MM.1S (cell line): ENCODE results near the gene AVP.

Experiments
- DNase-seq: peaks from one replicate; pipeline ENCODE4 v3.0.0-alpha.2; 2015
- H2AFZ ChIP-seq: fragments of 300-600 bp; sonication (generic); 2 replicates; pipeline ENCODE4 v1.6.0; 2016; ENCODE audit warnings: antibody characterized with exemption, low read length
- H3F3A ChIP-seq: fragments of 300-600 bp; sonication (generic); 2 replicates; pipeline ENCODE4 v1.6.1; 2016; ENCODE audit warnings: mild to moderate bottlenecking, antibody characterized with exemption, low read length, moderate library complexity, mixed read lengths; ENCODE audit not compliant: insufficient read depth
- H3K27ac ChIP-seq: fragments of 300-600 bp; sonication (generic); 2 replicates; pipeline ENCODE4 v1.5.1; 2016; ENCODE audit warnings: mild to moderate bottlenecking, low read length
- H3K27me3 ChIP-seq: fragments of 300-600 bp; sonication (generic); replicated peaks from 2 replicates; pipeline ENCODE4 v1.6.0; 2016; ENCODE audit warnings: low read length; ENCODE audit not compliant: insufficient read depth
- H3K36me3 ChIP-seq: fragments of 300-600 bp; sonication (generic); replicated peaks from 2 replicates; pipeline ENCODE4 v1.6.1; 2016; ENCODE audit warnings: mild to moderate bottlenecking, low read length, mixed read lengths; ENCODE audit not compliant: insufficient read depth
- H3K4me1 ChIP-seq: fragments of 300-600 bp; sonication (generic); 2 replicates; pipeline ENCODE4 v1.6.1; 2016; ENCODE audit warnings: low read length, mixed read lengths
- H3K4me2 ChIP-seq: fragments of 300-600 bp; sonication (generic); 2 replicates; pipeline ENCODE4 v1.6.0; 2016; ENCODE audit warnings: low read depth, low read length
- H3K4me3 ChIP-seq: fragments of 300-600 bp; sonication (generic); 2 replicates; pipeline ENCODE4 v1.5.1; 2016; ENCODE audit warnings: low read length, mixed read lengths
- H3K79me2 ChIP-seq: fragments of 300-600 bp; sonication (generic); 2 replicates; pipeline ENCODE4 v1.6.1; 2016; ENCODE audit warnings: mixed run types, low read length, mixed read lengths
- H3K9ac ChIP-seq: fragments of 300-600 bp; sonication (generic); 2 replicates; pipeline ENCODE4 v1.6.1; 2016; ENCODE audit warnings: low read length, mixed read lengths
- H3K9me2 ChIP-seq: fragments of 300-600 bp; sonication (generic); replicated peaks from 2 replicates; pipeline ENCODE4 v1.6.1; 2016; ENCODE audit warnings: mild to moderate bottlenecking, low read length, mixed read lengths; ENCODE audit not compliant: insufficient read depth
- H3K9me3 ChIP-seq: fragments of 300-600 bp; sonication (generic); replicated peaks from 2 replicates; pipeline ENCODE4 v1.6.1; 2016; ENCODE audit warnings: mild to moderate bottlenecking, low read length, mixed read lengths; ENCODE audit not compliant: insufficient read depth
- H4K20me1 ChIP-seq: fragments of 300-600 bp; sonication (generic); 2 replicates; pipeline ENCODE4 v1.6.1; 2016; ENCODE audit warnings: mild to moderate bottlenecking, low read length, moderate library complexity, mixed read lengths; ENCODE audit not compliant: insufficient read depth
- EZH2 ChIP-seq: fragments of 300-600 bp; sonication (generic); optimal IDR thresholded peaks from 2 replicates; pipeline ENCODE3; 2017; ENCODE audit warnings: low read depth, mild to moderate bottlenecking, antibody characterized with exemption, low read length, mixed read lengths
- EZH2phosphoT487 ChIP-seq: fragments of 300-600 bp; sonication (generic); IDR thresholded peaks from 2 replicates; pipeline ENCODE4 v1.6.1; 2018; ENCODE audit warnings: antibody characterized with exemption, low read length
- TF ChIP-seq, protein P1 (sequence below): fragments of 300-600 bp; sonication (generic); IDR thresholded peaks from 2 replicates; pipeline ENCODE4 v1.5.1; 2016; ENCODE audit warnings: antibody characterized with exemption, low read length, mixed read lengths

Gene AVP, protein sequence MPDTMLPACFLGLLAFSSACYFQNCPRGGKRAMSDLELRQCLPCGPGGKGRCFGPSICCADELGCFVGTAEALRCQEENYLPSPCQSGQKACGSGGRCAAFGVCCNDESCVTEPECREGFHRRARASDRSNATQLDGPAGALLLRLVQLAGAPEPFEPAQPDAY

DNA sequence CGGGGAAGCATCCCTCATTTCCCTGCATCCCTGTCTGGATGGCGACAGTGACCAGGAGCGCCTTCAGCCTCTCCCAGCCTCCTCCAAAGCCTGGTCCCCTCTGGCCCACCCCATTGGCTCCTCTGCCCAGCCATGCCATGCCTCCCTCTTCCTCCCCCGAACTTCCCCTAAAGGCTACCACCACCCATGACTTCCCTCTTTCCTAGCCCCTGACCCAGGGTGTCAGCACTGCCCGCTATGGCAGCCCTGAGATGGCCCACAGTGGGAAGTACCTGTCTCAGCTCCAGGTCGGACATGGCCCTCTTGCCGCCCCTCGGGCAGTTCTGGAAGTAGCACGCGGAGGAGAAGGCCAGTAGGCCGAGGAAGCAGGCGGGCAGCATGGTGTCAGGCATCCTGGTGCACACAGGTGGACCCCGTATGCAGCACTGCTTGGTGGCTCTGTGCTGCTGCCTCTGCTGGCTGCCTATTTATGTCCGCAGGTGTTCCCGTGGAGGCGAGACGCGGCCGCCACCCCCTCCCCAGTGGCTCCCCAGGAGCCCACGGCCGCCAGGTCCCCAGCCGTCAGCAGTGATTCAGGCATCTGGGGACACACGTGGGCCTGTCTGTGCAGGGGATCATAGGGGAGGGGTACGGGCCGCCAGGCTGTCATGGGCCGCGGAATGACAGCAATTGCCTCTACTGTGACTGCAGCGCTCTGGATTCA lies at the start of gene AVP:
Gene AVP (minus strand): TSS at position 442 of the 703 bp plus-strand sequence. CDS start 50 bp downstream, at position 392.
- H3K9me2 ChIP-seq = no peaks in the 10 kb centered on the region
- H4K20me1 ChIP-seq = no peaks in the 10 kb centered on the region
- no peaks in the 10 kb centered on the region for H3K9me3 ChIP-seq
- no peaks in the 10 kb centered on the region for H3K4me1 ChIP-seq
- no peak within 1 kb of the TSS for H3K9ac ChIP-seq
- no peaks in the 10 kb centered on the region for H3F3A ChIP-seq
- H3K4me3 ChIP-seq = no peak within 1 kb of the TSS
- H3K27me3 ChIP-seq = peaks cover 28% of the 10 kb centered on the region
- no peak for TF ChIP-seq EZH2phosphoT487
- no peak for TF ChIP-seq EZH2
- TF ChIP-seq, protein P1, sequence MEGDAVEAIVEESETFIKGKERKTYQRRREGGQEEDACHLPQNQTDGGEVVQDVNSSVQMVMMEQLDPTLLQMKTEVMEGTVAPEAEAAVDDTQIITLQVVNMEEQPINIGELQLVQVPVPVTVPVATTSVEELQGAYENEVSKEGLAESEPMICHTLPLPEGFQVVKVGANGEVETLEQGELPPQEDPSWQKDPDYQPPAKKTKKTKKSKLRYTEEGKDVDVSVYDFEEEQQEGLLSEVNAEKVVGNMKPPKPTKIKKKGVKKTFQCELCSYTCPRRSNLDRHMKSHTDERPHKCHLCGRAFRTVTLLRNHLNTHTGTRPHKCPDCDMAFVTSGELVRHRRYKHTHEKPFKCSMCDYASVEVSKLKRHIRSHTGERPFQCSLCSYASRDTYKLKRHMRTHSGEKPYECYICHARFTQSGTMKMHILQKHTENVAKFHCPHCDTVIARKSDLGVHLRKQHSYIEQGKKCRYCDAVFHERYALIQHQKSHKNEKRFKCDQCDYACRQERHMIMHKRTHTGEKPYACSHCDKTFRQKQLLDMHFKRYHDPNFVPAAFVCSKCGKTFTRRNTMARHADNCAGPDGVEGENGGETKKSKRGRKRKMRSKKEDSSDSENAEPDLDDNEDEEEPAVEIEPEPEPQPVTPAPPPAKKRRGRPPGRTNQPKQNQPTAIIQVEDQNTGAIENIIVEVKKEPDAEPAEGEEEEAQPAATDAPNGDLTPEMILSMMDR = no peak
- no peaks in the 10 kb centered on the region for H3K79me2 ChIP-seq
- H3K36me3 ChIP-seq = no peaks in the 10 kb centered on the region
- H3K4me2 ChIP-seq = no peak within 1 kb of the TSS
- no peak within 1 kb of the TSS for H3K27ac ChIP-seq
- no peak for DNase-seq
- no peak within 1 kb of the TSS for H2AFZ ChIP-seq

DNA sequence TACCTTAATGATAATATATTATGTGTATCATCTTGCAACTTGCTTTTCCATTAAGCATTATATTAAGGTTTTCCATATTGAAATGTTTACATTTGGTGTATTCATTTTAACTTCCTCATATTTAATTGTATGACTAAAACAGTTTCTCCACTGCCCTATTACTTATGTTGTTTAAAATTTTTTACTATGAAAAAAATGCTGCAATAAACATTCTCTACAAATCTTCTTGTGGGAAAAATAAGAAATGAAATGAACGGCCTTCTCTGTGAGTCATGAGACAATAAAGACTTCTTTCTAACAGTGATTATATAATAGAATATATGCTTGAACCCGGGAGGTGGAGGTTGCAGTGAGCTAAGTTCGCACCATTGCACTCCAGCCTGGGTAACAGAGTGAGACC lies 49.6 kb upstream of the AVP start:
- H3K9me3 ChIP-seq = no peaks in the 10 kb centered on the region
- TF ChIP-seq, protein P1 = no peak
- no peak for TF ChIP-seq EZH2
- TF ChIP-seq EZH2phosphoT487 = no peak
- no peaks in the 10 kb centered on the region for H3K9me2 ChIP-seq
- no peak overlapping the region for H2AFZ ChIP-seq
- no peaks in the 10 kb centered on the region for H3K4me1 ChIP-seq
- H3K9ac ChIP-seq = no peak overlapping the region
- H3F3A ChIP-seq = no peaks in the 10 kb centered on the region
- H3K4me3 ChIP-seq = no peak overlapping the region
- no peak overlapping the region for H3K4me2 ChIP-seq
- DNase-seq = no peak
- 0 out of 2 replicates have a peak, but pooled peaks cover 5% of the 10 kb centered on the region for H3K79me2 ChIP-seq
- no peak overlapping the region for H3K27ac ChIP-seq
- no peaks in the 10 kb centered on the region for H3K27me3 ChIP-seq
- H4K20me1 ChIP-seq = no peaks in the 10 kb centered on the region
- no peaks in the 10 kb centered on the region for H3K36me3 ChIP-seq

DNA sequence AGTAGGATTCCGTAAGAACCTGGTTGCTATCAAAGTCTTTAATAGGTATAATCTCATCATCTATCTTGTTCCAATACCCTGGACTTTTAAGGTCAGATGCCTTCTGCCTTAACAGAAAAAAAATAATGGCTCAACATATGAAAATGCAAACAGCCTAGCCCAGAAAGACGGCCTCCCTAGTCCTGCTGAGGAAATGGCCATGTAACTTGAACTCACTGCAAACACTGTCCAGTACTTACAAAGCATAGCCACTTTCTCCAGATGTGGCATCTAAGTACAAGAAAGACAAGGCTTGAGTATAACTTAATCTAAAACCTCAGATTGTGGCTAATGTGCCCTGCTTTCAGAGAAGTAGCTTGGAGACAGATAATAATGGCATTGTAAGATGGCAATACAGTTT lies 48.6 kb upstream of the AVP start:
- TF ChIP-seq EZH2phosphoT487 = no peak
- TF ChIP-seq EZH2 = no peak
- TF ChIP-seq, protein P1 = no peak
- Histone ChIP-seq H3K4me1 (no peaks in the 10 kb centered on the region), H3K27me3 (no peaks in the 10 kb centered on the region), H3K36me3 (no peaks in the 10 kb centered on the region), H3K9me2 (no peaks in the 10 kb centered on the region), H3F3A (no peaks in the 10 kb centered on the region), H4K20me1 (no peaks in the 10 kb centered on the region), H3K4me3 (no peak overlapping the region), H3K9me3 (no peaks in the 10 kb centered on the region), H3K79me2 (0 out of 2 replicates have a peak, but pooled peaks cover 5% of the 10 kb centered on the region), H2AFZ (no peak overlapping the region), H3K27ac (no peak overlapping the region), H3K9ac (no peak overlapping the region), H3K4me2 (no peak overlapping the region)
- no peak for DNase-seq
